B cell (primary cell): Measurements from ENCODE around the gene TMED7.

Experiments used
- CTCF ChIP-seq: fragments of 200-600 bp; IDR thresholded peaks from one replicate; pipeline ENCODE4 v1.8.0; 2022; ENCODE audit warnings: antibody characterized with exemption, mild to moderate bottlenecking
- EZH2 ChIP-seq: IDR thresholded peaks from 2 replicates; pipeline ENCODE4 v1.6.1; 2012; ENCODE audit warnings: borderline replicate concordance, low read depth, mild to moderate bottlenecking, moderate library complexity, low read length; ENCODE audit not compliant: insufficient read depth, poor library complexity, severe bottlenecking

DNA sequence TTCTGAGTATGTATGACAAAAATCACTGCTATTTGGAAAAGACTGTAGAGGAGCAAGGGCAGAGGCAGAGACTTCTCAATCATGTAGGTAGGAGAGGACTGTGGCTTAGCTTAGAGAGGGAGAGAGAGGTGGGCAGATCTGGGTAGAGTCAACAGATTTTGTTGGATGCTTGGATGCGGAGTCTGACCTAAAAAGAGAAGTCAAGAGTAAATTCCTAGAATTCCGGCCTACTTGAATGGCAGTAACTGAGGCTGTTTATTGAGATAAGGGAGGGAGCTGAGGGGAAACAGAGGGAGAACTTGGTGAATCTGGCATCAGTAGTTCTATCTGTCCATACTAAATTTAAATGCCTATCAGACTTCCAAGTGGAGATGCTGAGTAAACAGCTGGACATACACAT, 25.9 kb downstream of the TMED7 start:
- TF ChIP-seq CTCF (no peak), EZH2 (no peak)
